Measurements from ENCODE around the gene SLMAP. TPM values are rescaled to one million over a fixed set of nuclear protein-coding genes. Genes with fewer than 3 reads are reported as not detected.

The SLMAP gene
- total RNA-seq, 1 donor from 2014 or later: 108 TPM

DNA sequence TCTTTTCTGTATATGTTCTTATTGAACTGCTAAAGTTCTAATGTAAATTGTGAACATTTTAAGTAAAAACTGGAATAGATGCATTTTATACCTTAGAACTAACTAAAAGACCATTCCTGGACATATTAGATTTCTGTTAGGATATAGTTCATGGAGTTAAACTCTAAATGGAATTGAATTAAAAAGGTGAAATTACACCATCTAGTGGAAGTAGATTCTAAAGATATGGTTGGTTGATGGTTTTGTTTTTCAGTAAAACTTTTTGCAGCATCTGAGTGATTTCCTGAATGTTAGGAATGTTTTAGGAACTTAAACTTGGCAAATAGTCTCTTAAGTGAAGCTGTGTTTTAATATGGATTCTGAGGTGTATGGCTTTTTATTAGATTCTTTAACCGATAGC, 96.8 kb downstream of the SLMAP start:
- H3K9me3 Mint-ChIP-seq: no peaks in the 10 kb centered on the region
- no peaks in the 10 kb centered on the region for H3K27me3 Mint-ChIP-seq (ENCODE audit: low read depth)
- peaks cover 2% of the 10 kb centered on the region for H3K36me3 Mint-ChIP-seq
- peaks cover 6% of the 10 kb centered on the region for H3K4me1 Mint-ChIP-seq
- TF ChIP-seq, protein P1, sequence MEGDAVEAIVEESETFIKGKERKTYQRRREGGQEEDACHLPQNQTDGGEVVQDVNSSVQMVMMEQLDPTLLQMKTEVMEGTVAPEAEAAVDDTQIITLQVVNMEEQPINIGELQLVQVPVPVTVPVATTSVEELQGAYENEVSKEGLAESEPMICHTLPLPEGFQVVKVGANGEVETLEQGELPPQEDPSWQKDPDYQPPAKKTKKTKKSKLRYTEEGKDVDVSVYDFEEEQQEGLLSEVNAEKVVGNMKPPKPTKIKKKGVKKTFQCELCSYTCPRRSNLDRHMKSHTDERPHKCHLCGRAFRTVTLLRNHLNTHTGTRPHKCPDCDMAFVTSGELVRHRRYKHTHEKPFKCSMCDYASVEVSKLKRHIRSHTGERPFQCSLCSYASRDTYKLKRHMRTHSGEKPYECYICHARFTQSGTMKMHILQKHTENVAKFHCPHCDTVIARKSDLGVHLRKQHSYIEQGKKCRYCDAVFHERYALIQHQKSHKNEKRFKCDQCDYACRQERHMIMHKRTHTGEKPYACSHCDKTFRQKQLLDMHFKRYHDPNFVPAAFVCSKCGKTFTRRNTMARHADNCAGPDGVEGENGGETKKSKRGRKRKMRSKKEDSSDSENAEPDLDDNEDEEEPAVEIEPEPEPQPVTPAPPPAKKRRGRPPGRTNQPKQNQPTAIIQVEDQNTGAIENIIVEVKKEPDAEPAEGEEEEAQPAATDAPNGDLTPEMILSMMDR (IDR thresholded peaks at IDR 0.05; ENCODE audit: unreplicated experiment): peak; percentile 32
- peak overlapping the region; percentile 75 for H3K27ac Mint-ChIP-seq
- DNase-seq (ENCODE audit: low spot score in 2 of 2, unreplicated experiment in 2 of 2): no peak
- no peak overlapping the region for H3K4me3 Mint-ChIP-seq

DNA sequence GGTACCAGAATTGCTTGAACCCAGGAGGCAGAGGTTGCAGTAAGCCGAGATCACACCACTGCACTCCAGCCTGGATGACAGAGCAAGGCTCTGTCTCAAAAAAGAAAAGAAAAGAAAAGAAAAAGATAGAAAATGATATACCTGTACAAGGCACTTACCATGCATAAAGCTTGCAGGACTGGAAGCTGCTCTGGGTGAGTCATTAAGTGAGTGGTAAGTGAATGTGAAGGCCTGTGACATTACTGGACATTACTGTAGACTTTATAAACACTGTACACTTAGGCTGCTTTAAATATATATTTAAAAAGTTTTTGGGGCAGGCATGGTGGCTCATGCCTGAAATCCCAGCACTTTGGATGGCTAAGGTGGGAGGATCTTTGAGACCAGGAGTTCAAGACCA, 99.2 kb downstream of the SLMAP start:
- no peaks in the 10 kb centered on the region for H3K27me3 Mint-ChIP-seq (ENCODE audit: low read depth)
- H3K9me3 Mint-ChIP-seq: no peaks in the 10 kb centered on the region
- peaks cover 8% of the 10 kb centered on the region for H3K36me3 Mint-ChIP-seq
- peaks cover 6% of the 10 kb centered on the region for H3K4me1 Mint-ChIP-seq
- no peak overlapping the region for H3K4me3 Mint-ChIP-seq
- TF ChIP-seq, protein P1 (IDR thresholded peaks at IDR 0.05; ENCODE audit: unreplicated experiment): no peak
- no peak for DNase-seq (ENCODE audit: low spot score in 2 of 2, unreplicated experiment in 2 of 2)
- no peak overlapping the region for H3K27ac Mint-ChIP-seq

DNA sequence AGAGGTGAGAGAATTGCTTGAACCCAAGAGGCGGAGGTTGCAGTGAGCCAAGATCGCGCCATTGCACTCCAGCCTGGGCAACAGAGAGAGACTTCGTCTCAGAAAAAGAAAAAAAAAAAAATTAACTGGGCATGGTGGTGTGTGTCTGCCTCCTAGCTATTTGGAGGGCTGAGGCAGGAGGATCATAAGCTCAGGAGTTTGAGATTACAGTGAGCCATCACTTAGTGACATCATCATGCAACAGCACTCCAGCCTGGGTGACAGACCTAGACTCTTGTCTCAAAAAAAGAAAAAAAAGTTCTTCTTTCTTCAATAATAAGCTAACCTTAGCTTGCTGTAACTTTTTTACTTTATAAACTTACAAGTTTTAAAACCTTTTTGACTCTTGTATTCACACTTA, 99.8 kb downstream of the SLMAP start:
- Mint-ChIP-seq H3K36me3 (peaks cover 8% of the 10 kb centered on the region), H3K4me3 (no peak overlapping the region), H3K27me3 (ENCODE audit: low read depth) (no peaks in the 10 kb centered on the region), H3K9me3 (no peaks in the 10 kb centered on the region), H3K4me1 (peaks cover 6% of the 10 kb centered on the region), H3K27ac (no peak overlapping the region)
- DNase-seq (ENCODE audit: low spot score in 2 of 2, unreplicated experiment in 2 of 2): no peak
- TF ChIP-seq, protein P1 (IDR thresholded peaks at IDR 0.05; ENCODE audit: unreplicated experiment): no peak

DNA sequence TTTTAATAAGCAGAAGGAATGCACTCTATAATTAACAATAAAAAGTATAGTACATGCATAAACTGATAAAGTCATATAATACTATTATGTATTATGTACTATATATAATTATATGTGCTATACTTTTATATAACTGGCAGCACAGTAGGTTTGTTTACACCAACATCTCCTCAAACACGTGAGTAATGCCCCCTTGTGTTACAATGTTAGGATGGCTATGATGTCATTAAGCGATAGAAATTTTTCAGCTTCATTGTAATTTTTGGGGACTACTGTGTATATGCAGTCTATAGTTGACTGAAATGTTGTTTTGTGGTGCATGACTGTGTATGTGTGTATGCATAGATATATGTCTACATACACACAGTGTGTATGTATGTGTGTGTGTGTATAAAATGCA, 100.6 kb downstream of the SLMAP start:
- Mint-ChIP-seq H3K36me3 (peaks cover 7% of the 10 kb centered on the region), H3K4me3 (no peak overlapping the region), H3K4me1 (peaks cover 6% of the 10 kb centered on the region), H3K9me3 (no peaks in the 10 kb centered on the region), H3K27me3 (ENCODE audit: low read depth) (no peaks in the 10 kb centered on the region), H3K27ac (no peak overlapping the region)
- TF ChIP-seq, protein P1 (IDR thresholded peaks at IDR 0.05; ENCODE audit: unreplicated experiment): no peak
- DNase-seq (ENCODE audit: low spot score in 2 of 2, unreplicated experiment in 2 of 2): no peak

DNA sequence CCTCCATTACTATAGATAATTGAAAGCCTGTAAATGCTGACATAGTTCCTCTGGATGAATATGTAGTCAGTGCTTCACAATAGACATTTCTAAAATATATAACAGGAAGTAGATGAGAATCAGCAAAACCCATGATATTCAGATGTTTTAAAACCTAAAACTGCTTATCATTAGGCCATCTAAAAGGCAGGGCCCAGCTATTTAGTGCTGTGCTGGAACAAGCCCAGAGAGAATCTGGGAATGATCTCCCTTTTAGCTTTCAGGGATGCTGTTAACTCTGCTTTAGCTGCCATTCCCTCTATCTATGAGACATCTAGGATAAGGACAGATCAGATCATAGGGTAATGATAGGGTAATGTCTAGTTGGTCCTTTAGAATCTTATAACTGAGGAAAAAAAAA, 106.8 kb downstream of the SLMAP start:
- Mint-ChIP-seq H3K36me3 (peaks cover 24% of the 10 kb centered on the region), H3K27me3 (ENCODE audit: low read depth) (no peaks in the 10 kb centered on the region), H3K4me1 (peaks cover 5% of the 10 kb centered on the region), H3K27ac (no peak overlapping the region), H3K9me3 (no peaks in the 10 kb centered on the region), H3K4me3 (no peak overlapping the region)
- DNase-seq (ENCODE audit: low spot score in 2 of 2, unreplicated experiment in 2 of 2): no peak
- TF ChIP-seq, protein P1 (IDR thresholded peaks at IDR 0.05; ENCODE audit: unreplicated experiment): no peak

DNA sequence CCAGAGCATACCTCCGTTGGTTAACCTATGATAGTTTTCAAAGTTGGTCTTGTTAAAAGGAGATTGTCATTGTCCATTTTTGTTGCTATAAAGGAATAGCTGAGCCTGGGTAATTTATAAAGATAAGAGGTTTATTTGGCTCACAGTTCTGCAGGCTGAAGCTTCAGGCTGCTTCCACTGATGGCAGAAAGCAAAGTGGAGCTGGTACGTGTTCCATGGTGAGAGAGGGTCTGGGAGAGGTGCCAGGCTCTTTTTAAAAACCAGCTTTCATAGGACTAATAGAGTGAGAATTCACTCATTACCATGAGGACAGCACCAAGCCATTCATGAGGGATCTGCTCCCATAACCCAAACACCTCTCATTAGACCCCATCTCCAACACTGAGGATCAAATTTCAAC, 107.3 kb downstream of the SLMAP start:
- no peaks in the 10 kb centered on the region for H3K9me3 Mint-ChIP-seq
- H3K4me1 Mint-ChIP-seq: peaks cover 5% of the 10 kb centered on the region
- no peaks in the 10 kb centered on the region for H3K27me3 Mint-ChIP-seq (ENCODE audit: low read depth)
- no peak for DNase-seq (ENCODE audit: low spot score in 2 of 2, unreplicated experiment in 2 of 2)
- H3K4me3 Mint-ChIP-seq: no peak overlapping the region
- H3K27ac Mint-ChIP-seq: peak overlapping the region; percentile 6
- peaks cover 23% of the 10 kb centered on the region for H3K36me3 Mint-ChIP-seq
- TF ChIP-seq, protein P1 (IDR thresholded peaks at IDR 0.05; ENCODE audit: unreplicated experiment): no peak

Data from mesothelial cell of epicardium (in vitro differentiated cells).